GM19452 (cell line): Measurements from ENCODE around the gene PLD3.

Source experiments
- ATAC-seq: cut with Tn5 transposase; IDR thresholded peaks from one replicate; pipeline ENCODE4 v1.9.1; 2021; ENCODE audit not compliant: unreplicated experiment

PLD3 gene, protein sequence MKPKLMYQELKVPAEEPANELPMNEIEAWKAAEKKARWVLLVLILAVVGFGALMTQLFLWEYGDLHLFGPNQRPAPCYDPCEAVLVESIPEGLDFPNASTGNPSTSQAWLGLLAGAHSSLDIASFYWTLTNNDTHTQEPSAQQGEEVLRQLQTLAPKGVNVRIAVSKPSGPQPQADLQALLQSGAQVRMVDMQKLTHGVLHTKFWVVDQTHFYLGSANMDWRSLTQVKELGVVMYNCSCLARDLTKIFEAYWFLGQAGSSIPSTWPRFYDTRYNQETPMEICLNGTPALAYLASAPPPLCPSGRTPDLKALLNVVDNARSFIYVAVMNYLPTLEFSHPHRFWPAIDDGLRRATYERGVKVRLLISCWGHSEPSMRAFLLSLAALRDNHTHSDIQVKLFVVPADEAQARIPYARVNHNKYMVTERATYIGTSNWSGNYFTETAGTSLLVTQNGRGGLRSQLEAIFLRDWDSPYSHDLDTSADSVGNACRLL

DNA sequence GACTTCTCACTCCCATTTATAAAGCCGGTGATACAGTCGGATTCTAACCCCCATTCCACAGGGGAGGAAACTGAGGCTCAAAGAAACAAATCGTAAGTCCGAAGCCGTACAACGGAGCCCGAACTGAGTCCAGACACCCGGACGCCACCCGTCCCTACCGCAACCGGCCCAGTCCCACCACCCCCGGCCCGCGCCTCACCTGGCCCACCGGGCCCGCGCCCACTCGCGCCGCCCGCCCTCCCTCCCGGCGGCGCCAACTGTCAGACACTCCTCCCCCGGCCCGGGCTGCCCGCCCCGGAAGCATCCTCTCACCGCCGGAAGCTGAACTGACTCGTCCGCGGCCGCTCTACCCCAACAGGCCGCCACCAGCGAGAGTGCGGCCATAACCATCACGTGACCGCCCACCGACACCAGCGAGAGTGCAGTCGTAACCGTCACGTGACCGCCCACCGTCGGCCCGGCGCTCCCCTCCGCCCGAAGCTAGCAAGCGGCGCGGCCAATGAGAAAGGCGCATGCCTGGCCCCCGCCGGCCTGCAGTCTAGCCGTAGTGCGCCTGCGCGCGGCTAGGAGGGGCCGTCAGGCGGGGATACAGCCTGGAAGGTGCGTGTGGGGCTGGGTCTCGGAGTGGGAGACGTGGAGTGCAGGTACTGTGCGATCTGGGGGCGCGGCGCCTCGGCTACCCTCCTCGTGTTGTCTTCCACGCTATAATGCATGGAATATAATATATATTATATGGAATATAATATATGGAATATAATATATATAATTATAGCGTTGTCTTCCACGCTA, at the start of gene PLD3, which contains the start of gene C19orf47:
Gene PLD3 (plus strand): TSS at position 571 of the 789 bp plus-strand sequence. CDS start 17,789 bp downstream, outside the sequence.
Gene C19orf47 (minus strand): TSS at position 273 of the 789 bp plus-strand sequence. CDS start 6,540 bp downstream, outside the sequence.
- peak; percentile 94 for ATAC-seq

DNA sequence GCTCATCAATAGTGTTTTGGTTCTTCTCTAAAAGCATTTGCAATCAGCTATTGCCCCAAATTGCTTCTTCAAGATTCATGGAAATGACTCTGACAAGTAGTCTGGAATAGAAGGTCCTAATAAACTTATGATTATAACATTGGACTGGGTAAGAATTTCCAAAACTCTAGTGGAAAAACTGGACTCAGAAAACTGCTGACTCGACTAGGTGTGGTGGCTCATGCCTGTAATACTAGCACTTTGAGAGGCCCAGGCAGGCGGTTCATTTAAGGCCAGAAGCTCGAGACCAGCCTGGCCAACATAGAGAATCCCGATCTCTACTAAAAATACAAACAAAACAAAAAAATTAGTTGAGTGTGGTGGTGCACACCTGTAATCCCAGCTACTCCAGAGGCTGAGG, 47.8 kb upstream of the PLD3 start:
- no peak for ATAC-seq

GRCh38 chr19:40302224-40303011, 46.1 kb upstream of the PLD3 start:
- ATAC-seq: no peak

GRCh38 chr19:40303765-40304164, 44.7 kb upstream of the PLD3 start:
- no peak for ATAC-seq

DNA sequence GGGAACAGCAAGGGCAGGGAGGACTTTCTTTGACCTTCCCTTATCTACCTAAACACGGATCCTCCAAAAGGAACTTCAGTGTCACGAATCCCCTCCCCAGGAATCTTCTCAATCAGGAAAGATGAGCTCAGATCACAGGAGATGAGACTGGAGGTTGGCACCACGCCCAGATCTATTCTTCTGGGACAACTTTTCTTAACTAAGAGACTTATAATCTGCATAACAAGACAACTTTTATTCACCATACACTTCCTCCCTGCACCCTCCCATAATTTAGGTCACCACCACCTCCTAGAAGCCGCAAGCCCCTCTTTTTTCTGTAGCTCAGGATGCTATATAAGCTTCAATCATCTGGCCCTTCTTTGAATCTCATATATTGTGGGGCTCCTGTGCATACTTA, 44.2 kb upstream of the PLD3 start:
- ATAC-seq: no peak

- ATAC-seq: no peak
These were observed 43.1 kb upstream of the PLD3 start for GRCh38 chr19:40305403-40305802.

DNA sequence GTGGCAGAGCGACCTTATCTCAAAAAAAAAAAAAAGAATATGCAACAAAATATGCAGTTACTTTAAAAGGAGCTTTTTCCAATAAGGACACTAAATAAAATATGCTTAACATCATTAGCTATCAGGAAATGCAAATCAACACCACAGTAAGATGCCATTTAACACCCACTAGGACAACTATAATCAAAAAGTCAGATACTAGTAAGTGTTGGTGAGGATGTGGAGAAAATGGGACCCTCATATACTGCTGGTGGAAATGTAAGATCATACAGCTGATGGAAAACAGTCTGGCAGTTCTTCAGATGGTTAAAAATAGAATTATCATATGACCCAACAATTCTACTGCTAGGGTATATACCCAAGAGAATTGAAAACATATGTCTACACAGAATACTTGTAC, 38.8 kb upstream of the PLD3 start:
- no peak for ATAC-seq

DNA sequence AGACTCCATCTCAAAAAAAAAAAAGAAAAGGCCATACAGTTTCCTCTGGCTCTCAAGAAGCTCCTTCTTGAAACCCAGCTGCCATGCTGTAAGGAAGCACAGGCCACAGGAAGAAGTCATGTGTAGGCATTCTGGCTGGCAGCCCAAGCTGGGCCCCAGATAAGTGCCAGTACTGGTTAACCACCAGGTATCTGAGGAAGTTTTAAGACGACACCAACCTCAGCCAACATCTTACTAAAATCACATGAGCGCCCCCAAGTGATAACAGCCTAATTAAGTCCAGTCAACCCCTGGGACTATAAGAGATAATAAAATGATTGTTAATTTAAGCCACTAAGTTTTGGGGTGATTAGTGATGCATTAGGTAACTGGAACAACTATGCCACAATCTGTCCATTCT, 36.0 kb upstream of the PLD3 start:
- ATAC-seq: no peak

DNA sequence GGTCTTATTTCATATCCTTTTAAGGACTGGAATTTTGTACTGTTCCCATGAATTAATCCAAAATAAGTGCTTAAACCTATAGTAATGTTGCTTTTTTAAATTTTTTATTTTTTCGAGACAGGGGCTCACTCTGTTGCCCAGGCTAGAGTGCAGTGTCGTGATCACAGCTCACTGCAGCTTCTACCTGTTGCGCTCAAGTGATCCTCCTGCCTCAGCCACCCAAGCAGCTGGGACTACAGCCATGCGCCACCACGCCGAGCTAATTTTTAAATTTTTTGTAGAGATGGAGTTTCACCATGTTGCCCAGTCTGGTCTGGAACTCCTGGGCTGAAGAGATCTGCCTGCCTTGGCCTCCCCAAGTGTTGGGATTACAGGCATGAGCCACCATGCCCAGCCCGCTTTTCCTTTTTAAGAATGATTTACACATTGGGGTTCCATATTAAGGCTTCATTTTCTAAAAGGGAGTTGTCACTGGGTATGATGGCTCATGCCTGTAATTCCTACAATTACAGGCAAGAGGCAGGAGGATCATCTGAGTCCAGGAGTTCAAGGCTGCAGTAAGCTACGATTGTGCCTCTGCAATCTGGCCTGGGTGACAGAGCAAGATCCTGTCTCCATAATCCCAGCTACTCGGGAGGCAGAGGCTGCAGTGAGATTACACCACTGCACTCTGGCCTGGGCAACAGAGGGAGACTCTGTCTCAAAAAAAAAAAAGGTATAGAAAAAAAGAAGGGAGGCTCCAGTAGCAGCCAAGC, 35.1 kb upstream of the PLD3 start:
- ATAC-seq: no peak

GRCh38 chr19:40314656-40315055, 33.8 kb upstream of the PLD3 start:
- no peak for ATAC-seq

DNA sequence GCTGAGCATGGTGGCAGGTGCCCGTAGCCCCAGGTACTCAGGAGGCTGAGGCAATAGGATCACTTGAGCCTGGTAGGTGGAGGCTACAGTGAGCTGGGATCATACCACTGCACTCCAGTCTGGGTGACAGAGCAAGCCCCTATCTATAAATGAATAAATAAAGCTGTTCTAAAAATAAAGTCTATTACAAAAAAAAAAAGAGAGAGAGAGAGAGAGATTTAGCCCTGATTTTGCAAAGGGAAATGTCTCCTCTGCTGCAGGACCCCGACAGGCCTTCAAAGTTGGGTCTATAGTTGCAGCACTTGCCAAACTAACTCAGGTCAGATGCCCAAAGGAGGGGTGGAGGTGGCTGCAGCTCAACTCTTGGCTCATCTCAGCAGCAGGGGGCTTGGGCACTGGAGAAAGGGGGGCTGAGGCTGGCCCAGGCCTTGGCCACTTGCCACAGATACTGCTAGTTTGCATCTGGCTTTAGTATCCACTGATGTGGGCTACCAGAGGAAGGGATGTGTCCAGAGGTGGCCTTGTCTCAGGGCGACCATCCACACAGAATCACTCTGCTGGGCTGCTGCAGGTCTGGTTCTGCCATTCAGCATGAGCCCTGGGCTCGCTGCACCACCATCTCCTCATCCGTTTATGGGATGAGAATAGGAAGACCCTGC, 32.6 kb upstream of the PLD3 start:
- ATAC-seq: no peak

- ATAC-seq: no peak
These were observed 31.2 kb upstream of the PLD3 start for GRCh38 chr19:40317338-40317737.

DNA sequence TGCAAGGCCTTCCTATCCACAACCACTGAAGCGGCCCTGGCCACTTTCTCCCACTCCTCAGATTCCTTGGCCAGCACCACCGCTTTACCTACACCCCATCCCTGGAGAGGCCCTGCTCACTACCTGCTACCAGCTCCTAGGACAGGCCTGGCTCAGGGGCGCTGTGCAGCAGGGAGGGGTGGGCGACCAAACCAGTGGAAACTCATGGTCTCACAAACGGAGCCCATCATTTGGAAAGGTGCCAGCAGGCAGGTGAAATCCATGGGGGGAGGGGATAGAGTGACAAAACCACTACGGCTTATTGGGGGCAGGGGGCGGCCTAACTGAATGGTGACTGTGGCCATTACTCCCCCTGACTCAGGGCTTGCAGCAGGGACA, 27.9 kb upstream of the PLD3 start:
- no peak for ATAC-seq

DNA sequence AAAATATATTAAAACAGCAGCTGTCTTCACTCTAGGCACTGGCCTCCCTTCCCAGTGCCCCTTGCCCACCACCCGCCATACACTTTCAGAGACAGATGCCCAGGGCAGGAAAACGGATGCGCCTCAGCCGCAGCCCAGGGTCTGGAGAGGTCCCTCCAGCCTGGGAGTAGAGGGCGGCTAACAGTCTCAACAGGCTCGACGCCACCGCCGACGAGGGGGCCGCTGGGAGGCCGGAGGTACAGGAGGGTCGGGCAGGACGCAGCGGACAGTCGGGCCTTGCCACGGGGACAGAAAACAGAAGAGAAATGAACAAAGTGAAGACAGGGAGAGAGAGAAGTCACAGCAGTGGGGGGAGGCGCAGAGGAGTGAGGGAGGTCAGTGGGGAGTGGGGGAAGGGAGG, 27.4 kb upstream of the PLD3 start:
- ATAC-seq: no peak

- no peak for ATAC-seq
These were observed 26.8 kb upstream of the PLD3 start for GRCh38 chr19:40321566-40322270.

DNA sequence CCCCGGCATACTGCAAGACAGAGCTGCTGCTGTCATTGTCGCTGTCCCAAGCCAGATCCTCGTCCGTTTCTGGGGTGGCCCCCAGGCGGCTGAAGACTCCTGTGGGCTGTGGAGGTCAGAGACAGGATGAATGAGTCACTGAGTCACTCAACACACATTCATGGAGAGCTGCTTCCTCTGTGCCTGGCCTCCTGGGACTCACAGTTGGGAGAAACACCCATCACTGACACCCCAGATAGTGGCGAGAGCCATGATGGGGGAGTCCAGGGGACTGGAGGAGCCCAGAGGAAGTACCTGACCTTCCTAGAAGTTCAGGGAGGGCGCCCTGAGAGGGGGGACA, 26.3 kb upstream of the PLD3 start:
- no peak for ATAC-seq

DNA sequence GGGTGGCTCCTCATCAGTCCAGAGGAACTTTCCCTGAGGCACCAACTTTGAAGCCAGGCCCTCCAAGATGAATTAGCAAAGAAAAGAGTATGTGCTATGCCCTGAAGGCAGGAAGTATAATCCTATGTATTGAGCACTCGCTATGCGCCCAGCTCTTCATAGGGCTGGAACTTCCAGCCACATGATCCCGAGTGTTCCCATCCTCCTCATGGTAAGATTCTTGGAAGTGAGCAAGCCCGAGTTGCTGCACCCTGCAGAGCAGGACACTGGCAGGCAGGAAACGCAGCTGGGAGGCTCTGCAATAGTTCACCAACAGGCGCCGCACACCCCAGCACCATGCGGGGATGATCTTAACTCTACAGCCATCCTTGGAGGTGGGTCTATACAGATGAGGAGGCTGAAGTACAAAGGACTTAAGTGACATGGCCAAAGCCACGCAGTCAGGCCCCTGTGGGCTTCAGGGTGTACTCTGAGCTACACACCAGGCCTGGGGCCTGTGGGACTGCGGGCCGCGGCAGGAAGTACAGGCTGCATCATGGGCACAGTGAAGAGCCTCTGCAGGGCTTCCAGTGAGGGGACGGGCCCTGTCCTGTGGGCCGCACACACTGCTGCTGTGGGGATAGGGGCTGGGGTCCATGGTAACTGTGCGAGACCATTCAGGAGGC, 25.4 kb upstream of the PLD3 start:
- no peak for ATAC-seq

- ATAC-seq: no peak
These were observed 24.8 kb upstream of the PLD3 start for GRCh38 chr19:40323705-40324104.

DNA sequence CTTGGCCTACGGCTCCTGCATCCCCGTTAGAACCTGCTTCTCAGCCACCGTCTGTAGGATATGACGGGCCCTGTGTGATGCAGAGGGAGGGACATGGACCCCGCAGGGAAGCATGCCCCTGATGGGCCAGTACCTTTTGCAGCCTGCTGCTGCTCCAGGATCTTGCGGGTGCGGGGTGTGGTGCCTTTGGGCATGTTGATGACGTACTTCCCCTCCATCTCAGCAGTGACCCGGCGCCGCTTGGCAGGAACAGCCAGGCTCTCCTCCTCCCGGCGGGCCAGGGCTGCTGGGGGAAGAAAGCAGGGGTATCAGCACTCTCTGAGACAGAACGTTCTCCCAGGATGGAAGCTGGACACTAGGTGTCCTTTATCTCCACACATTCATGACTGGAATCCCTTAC, 22.3 kb upstream of the PLD3 start:
- no peak for ATAC-seq
